Measurements from ENCODE around the gene SP7.
"Not testable (repeated sequence)": the region's sequence is repeated elsewhere in the genome, so short reads cannot be mapped to it uniquely, and the experiment has no call there.

Gene SP7

GRCh38 chr12:53320352-53321195, 15.6 kb downstream of the SP7 start:
- DNase-seq (ENCODE audit: low spot score), result no peak

- no peak for DNase-seq (ENCODE audit: low spot score)
These were observed 22.2 kb downstream of the SP7 start for GRCh38 chr12:53313996-53314395.

GRCh38 chr12:53308276-53308675, 27.9 kb downstream of the SP7 start:
- no peak for DNase-seq (ENCODE audit: low spot score)

GRCh38 chr12:53306826-53307225, 29.3 kb downstream of the SP7 start:
- no peak for DNase-seq (ENCODE audit: low spot score)

GRCh38 chr12:53302903-53303302, 33.3 kb downstream of the SP7 start:
- DNase-seq (ENCODE audit: low spot score), result no peak

GRCh38 chr12:53300187-53300586, 36.0 kb downstream of the SP7 start:
- peak; percentile 61 for DNase-seq (ENCODE audit: low spot score)

GRCh38 chr12:53299454-53300180, 36.5 kb downstream of the SP7 start, which contains the start of gene MYG1:
MYG1 (plus strand) TSS chr12:53299695; CDS start chr12:53299738, 43 bp downstream.
- DNase-seq (ENCODE audit: low spot score), result peak; percentile 89

GRCh38 chr12:53299101-53299453, 37.1 kb downstream of the SP7 start:
- DNase-seq (ENCODE audit: low spot score), result no peak

- DNase-seq (ENCODE audit: low spot score), result peak; percentile 80
These were observed 38.0 kb downstream of the SP7 start for GRCh38 chr12:53298164-53298563.

GRCh38 chr12:53297106-53297505, 39.0 kb downstream of the SP7 start:
- DNase-seq (ENCODE audit: low spot score), result not testable (repeated sequence)

GRCh38 chr12:53295891-53296219, 40.3 kb downstream of the SP7 start:
- DNase-seq (ENCODE audit: low spot score), result no peak

GRCh38 chr12:53295070-53295890, 40.9 kb downstream of the SP7 start, which contains the start of gene PFDN5:
PFDN5 (plus strand) TSS chr12:53295542; CDS start chr12:53295568, 26 bp downstream.
- peak; percentile 94 for DNase-seq (ENCODE audit: low spot score)

- DNase-seq (ENCODE audit: low spot score), result no peak
These were observed 43.7 kb downstream of the SP7 start for GRCh38 chr12:53292426-53292825.

- DNase-seq (ENCODE audit: low spot score), result no peak
These were observed 45.5 kb downstream of the SP7 start for GRCh38 chr12:53290661-53291060.

- DNase-seq (ENCODE audit: low spot score), result peak; percentile 49
These were observed 46.3 kb downstream of the SP7 start for GRCh38 chr12:53289891-53290290.

GRCh38 chr12:53288322-53288721, 47.8 kb downstream of the SP7 start:
- DNase-seq (ENCODE audit: low spot score), result no peak

- DNase-seq (ENCODE audit: low spot score), result peak; percentile 78
These were observed 48.4 kb downstream of the SP7 start for GRCh38 chr12:53287741-53288216.

- DNase-seq (ENCODE audit: low spot score), result no peak
These were observed 49.7 kb downstream of the SP7 start for GRCh38 chr12:53286448-53286847.

- no peak for DNase-seq (ENCODE audit: low spot score)
These were observed 56.2 kb downstream of the SP7 start for GRCh38 chr12:53279888-53280498.

GRCh38 chr12:53279283-53279869, 56.8 kb downstream of the SP7 start:
- no peak for DNase-seq (ENCODE audit: low spot score)

- DNase-seq (ENCODE audit: low spot score), result no peak
These were observed 58.2 kb downstream of the SP7 start for GRCh38 chr12:53277981-53278380.

All from GM03348 (cell line).